Activated CD4-positive, alpha-beta T cell treated with anti-CD3 and anti-CD28 coated beads, Interleukin-2, Interleukin-4, amounts not matched to agents 100 ng/mL and 50 ng/mL, durations not matched to agents 16 hours and 8 hours (primary cell): ENCODE measurements around the gene HOXD12.
A peak's percentile ranks its signal among the peaks of the same experiment; 100 is the strongest.

Experiments
- DNase-seq: peaks from one replicate; pipeline ENCODE4 v3.0.0-alpha.2; 2020; ENCODE audit warnings: low spot score

Gene HOXD12

GRCh38 chr2:176118601-176119339 lies 19.2 kb downstream of the HOXD12 start:
- peak; percentile 23 for DNase-seq

- no peak for DNase-seq
Observed at GRCh38 chr2:176120364-176121189, 21.0 kb downstream of the HOXD12 start.

- no peak for DNase-seq
Observed at GRCh38 chr2:176121190-176122051, 21.8 kb downstream of the HOXD12 start.

- DNase-seq = no peak
Observed at GRCh38 chr2:176122052-176122682, 22.6 kb downstream of the HOXD12 start.

GRCh38 chr2:176122683-176123410 lies 23.3 kb downstream of the HOXD12 start, which contains the start of gene HOXD9:
Gene HOXD9 (plus strand): TSS chr2:176122719. CDS start chr2:176122769, 50 bp downstream.
- DNase-seq = no peak

GRCh38 chr2:176123411-176124109 lies 24.0 kb downstream of the HOXD12 start:
- no peak for DNase-seq

GRCh38 chr2:176124110-176124946 lies 24.7 kb downstream of the HOXD12 start:
- no peak for DNase-seq

- DNase-seq = no peak
Observed at GRCh38 chr2:176124947-176125771, 25.6 kb downstream of the HOXD12 start.

GRCh38 chr2:176125772-176126054 lies 26.1 kb downstream of the HOXD12 start:
- no peak for DNase-seq

- DNase-seq = peak; percentile 42
Observed at GRCh38 chr2:176126929-176127773, 27.6 kb downstream of the HOXD12 start.

- DNase-seq = no peak
Observed at GRCh38 chr2:176127774-176128072, 28.1 kb downstream of the HOXD12 start.

- DNase-seq = no peak
Observed at GRCh38 chr2:176128172-176128981, 28.8 kb downstream of the HOXD12 start.

- no peak for DNase-seq
Observed at GRCh38 chr2:176128982-176129796, 29.6 kb downstream of the HOXD12 start, which contains the start of gene HOXD8. Gene HOXD8 (plus strand): TSS chr2:176129705. CDS start chr2:176130367, 662 bp downstream.

GRCh38 chr2:176129813-176130146 lies 30.2 kb downstream of the HOXD12 start:
- DNase-seq = no peak

- no peak for DNase-seq
Observed at GRCh38 chr2:176130147-176130956, 30.8 kb downstream of the HOXD12 start.
